CD14-positive monocyte (primary cell): ENCODE results near the gene CALML4. TPM values are rescaled to one million over a fixed set of nuclear protein-coding genes. Genes with fewer than 3 reads are reported as not detected.
"Not testable (repeated sequence)": the region's sequence is repeated elsewhere in the genome, so short reads cannot be mapped to it uniquely, and the experiment has no call there.

Experiments
- DNase-seq, 3 donors: peaks; one replicate each; pipeline ENCODE4 v3.0.0-alpha.2; 2011 to 2022
- H2AFZ ChIP-seq: 2 replicates; pipeline ENCODE4 v1.6.0; 2012; ENCODE audit warnings: mild to moderate bottlenecking, low read depth, low read length, inconsistent platforms; ENCODE audit not compliant: insufficient read depth, poor library complexity, severe bottlenecking
- H3K27ac ChIP-seq, 2 donors: 1 replicate in 1 of 2; 2 replicates in 1 of 2; pipeline ENCODE4 v1.5.1; 2012 to 2013; ENCODE audit warnings: low read length in 2 of 2, control low read depth in 1 of 2, inconsistent platforms in 1 of 2, low read depth in 1 of 2, mild to moderate bottlenecking in 1 of 2
- H3K27me3 ChIP-seq, 2 donors: one replicate each; pipeline versions ENCODE4 v1.6.0 to v1.6.1; 2011 to 2013; ENCODE audit warnings: low read length in 2 of 2; ENCODE audit not compliant: control insufficient read depth in 2 of 2, insufficient read depth in 2 of 2
- H3K36me3 ChIP-seq, 2 donors: replicated peaks in 1 of 2; 1 replicate in 1 of 2; 2 replicates in 1 of 2; pipeline versions ENCODE4 v1.5.1 to v1.6.1; 2012 to 2013; ENCODE audit warnings: low read length in 2 of 2, control low read depth in 1 of 2, inconsistent platforms in 1 of 2, mild to moderate bottlenecking in 1 of 2; ENCODE audit not compliant: insufficient read depth in 2 of 2, control insufficient read depth in 1 of 2
- H3K4me1 ChIP-seq, 2 donors: 1 replicate in 1 of 2; 2 replicates in 1 of 2; pipeline versions ENCODE4 v1.5.1 to v1.6.1; 2012 to 2013; ENCODE audit warnings: low read length in 2 of 2, control low read depth in 1 of 2, inconsistent platforms in 1 of 2, mild to moderate bottlenecking in 1 of 2, moderate library complexity in 1 of 2; ENCODE audit not compliant: insufficient read depth in 2 of 2, control insufficient read depth in 1 of 2
- H3K4me2 ChIP-seq: replicated peaks from 2 replicates; pipeline ENCODE3; 2012; ENCODE audit warnings: low read length, moderate library complexity, mild to moderate bottlenecking; ENCODE audit not compliant: poor library complexity, severe bottlenecking; ENCODE audit errors: extremely low read depth
- H3K4me3 ChIP-seq, 3 experiments: fragments of 200-600 bp in 1 of 3; sonication (generic) in 1 of 3; replicated peaks in 1 of 3; 1 replicate in 2 of 3; 2 replicates in 1 of 3; pipeline ENCODE4 v1.5.1; 2011 to 2013; ENCODE audit warnings: low read length in 3 of 3, mild to moderate bottlenecking in 3 of 3, control low read depth in 2 of 3, low read depth in 2 of 3, inconsistent platforms in 1 of 3, moderate library complexity in 1 of 3
- H3K79me2 ChIP-seq: 2 replicates; pipeline ENCODE4 v1.6.0; 2012; ENCODE audit warnings: mild to moderate bottlenecking, control low read depth, inconsistent platforms, low read length, moderate library complexity; ENCODE audit not compliant: insufficient read depth
- H3K9ac ChIP-seq: 2 replicates; pipeline ENCODE4 v1.6.0; 2017; ENCODE audit warnings: low read length, mild to moderate bottlenecking; ENCODE audit not compliant: insufficient read depth, poor library complexity, severe bottlenecking
- H3K9me3 ChIP-seq, 2 donors: replicated peaks in 1 of 2; 1 replicate in 1 of 2; 2 replicates in 1 of 2; pipeline versions ENCODE4 v1.5.1 to v1.6.1; 2012 to 2013; ENCODE audit warnings: low read length in 2 of 2, control low read depth in 1 of 2; ENCODE audit not compliant: control insufficient read depth in 1 of 2, insufficient read depth in 1 of 2
- H4K20me1 ChIP-seq: 2 replicates; pipeline ENCODE4 v1.6.0; 2012; ENCODE audit warnings: mild to moderate bottlenecking, low read length, control low read depth, moderate library complexity; ENCODE audit not compliant: insufficient read depth
- H3K27ac Mint-ChIP-seq, 7 donors: one replicate each; pipeline ENCODE4 v1.8.0; 2020; ENCODE audit warnings: mild to moderate bottlenecking in 7 of 7, mixed read lengths in 7 of 7, moderate library complexity in 6 of 7, inconsistent platforms in 2 of 7
- H3K27me3 Mint-ChIP-seq, 3 donors: one replicate each; pipeline ENCODE4 v1.8.0; 2021 to 2022; ENCODE audit warnings: low read depth in 3 of 3, mild to moderate bottlenecking in 3 of 3, mixed read lengths in 3 of 3, moderate library complexity in 3 of 3, inconsistent platforms in 1 of 3
- H3K36me3 Mint-ChIP-seq, 2 donors: one replicate each; pipeline ENCODE4 v1.8.0; 2020; ENCODE audit warnings: mixed read lengths in 2 of 2, inconsistent platforms in 1 of 2, mild to moderate bottlenecking in 1 of 2
- H3K4me1 Mint-ChIP-seq: one replicate; pipeline ENCODE4 v1.8.0; 2020; ENCODE audit warnings: mild to moderate bottlenecking, mixed read lengths
- H3K4me3 Mint-ChIP-seq, 2 donors: one replicate each; pipeline ENCODE4 v1.8.0; 2020; ENCODE audit warnings: mild to moderate bottlenecking in 2 of 2, mixed read lengths in 2 of 2, moderate library complexity in 1 of 2
- H3K9me3 Mint-ChIP-seq, 7 donors: one replicate each; pipeline ENCODE4 v1.8.0; 2020 to 2022; ENCODE audit warnings: mixed read lengths in 7 of 7, mild to moderate bottlenecking in 6 of 7, moderate library complexity in 6 of 7, inconsistent platforms in 2 of 7
- WGBS: methylation state at CpG from one replicate; pipeline ENCODE4 v1.1.5; 2013; ENCODE audit warnings: missing lambda C conversion rate; ENCODE audit not compliant: insufficient coverage; 5-methylcytosine and 5-hydroxymethylcytosine counted together
- intact Hi-C, 2 donors: fragments of 100-400 bp; cut with micrococcal nuclease; formaldehyde crosslinking; loops; one replicate each; pipeline versions ENCODE4 v1.15.0 to v1.15.1; 2023
- polyA plus RNA-seq, 3 donors: library from polyadenylated mRNA; depleted of rRNA in 1 of 3; unstranded in 2 of 3; stranded (reverse) in 1 of 3; fragments of 300-500 nt in 2 of 3; fragments of >200 nt in 1 of 3; fragmentation: Illumina TruSeq in 2 of 3; gene quantifications; 1 replicate in 2 of 3; 2 replicates in 1 of 3; pipeline ENCODE4 v1.2.3, GENCODE V29; 2012 to 2021
- TF ChIP-seq, protein P1 (sequence below): fragments of 200-600 bp; IDR thresholded peaks from one replicate; pipeline ENCODE4 v1.8.0; 2022; ENCODE audit warnings: antibody characterized with exemption, mild to moderate bottlenecking

The CALML4 gene
- polyA plus RNA-seq, 3 donors: 24.3 to 44.5 (median 38.8) TPM

DNA sequence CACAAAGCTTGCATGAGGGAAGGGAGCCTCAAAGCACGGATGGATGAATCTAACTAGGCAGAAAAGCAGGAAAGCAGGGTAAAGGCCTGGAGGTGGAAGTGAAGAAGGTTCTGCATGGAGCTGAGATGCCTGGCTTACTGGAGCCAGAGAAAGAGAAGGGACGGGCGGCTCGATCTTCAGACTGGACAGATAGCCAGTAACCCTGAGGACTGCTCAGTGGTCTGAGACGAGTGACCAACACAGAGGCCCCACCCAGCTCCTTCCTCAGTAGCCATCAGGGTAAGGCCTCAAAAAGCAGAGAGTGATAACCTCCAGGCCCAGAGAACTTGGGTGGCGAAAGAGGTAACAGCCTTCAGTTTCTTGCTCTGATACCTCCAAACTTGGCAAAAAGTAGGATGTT is 18.0 kb upstream of the CALML4 start:
- Mint-ChIP-seq H3K4me1 (peaks cover 21% of the 10 kb centered on the region), H3K27ac (no peak overlapping the region), H3K4me3 (no peak overlapping the region), H3K9me3 (no peaks in the 10 kb centered on the region), H3K27me3 (peaks cover 0 to 1% (median 0%) of the 10 kb centered on the region in 3 donors), H3K36me3 (peaks cover 0 to 14% of the 10 kb centered on the region in 2 donors)
- Histone ChIP-seq H2AFZ (no peak overlapping the region), H3K4me1 (peaks cover 7 to 12% of the 10 kb centered on the region in 2 donors), H3K27me3 (no peaks in the 10 kb centered on the region), H4K20me1 (peaks cover 55% of the 10 kb centered on the region), H3K4me2 (no peak overlapping the region), H3K27ac (no peak overlapping the region), H3K36me3 (peaks cover 0 to 13% of the 10 kb centered on the region in 2 donors), H3K9ac (no peak overlapping the region), H3K9me3 (no peaks in the 10 kb centered on the region), H3K79me2 (peaks cover 77% of the 10 kb centered on the region), H3K4me3 (no peak overlapping the region)
- DNase-seq: no peak
- TF ChIP-seq, protein P1, sequence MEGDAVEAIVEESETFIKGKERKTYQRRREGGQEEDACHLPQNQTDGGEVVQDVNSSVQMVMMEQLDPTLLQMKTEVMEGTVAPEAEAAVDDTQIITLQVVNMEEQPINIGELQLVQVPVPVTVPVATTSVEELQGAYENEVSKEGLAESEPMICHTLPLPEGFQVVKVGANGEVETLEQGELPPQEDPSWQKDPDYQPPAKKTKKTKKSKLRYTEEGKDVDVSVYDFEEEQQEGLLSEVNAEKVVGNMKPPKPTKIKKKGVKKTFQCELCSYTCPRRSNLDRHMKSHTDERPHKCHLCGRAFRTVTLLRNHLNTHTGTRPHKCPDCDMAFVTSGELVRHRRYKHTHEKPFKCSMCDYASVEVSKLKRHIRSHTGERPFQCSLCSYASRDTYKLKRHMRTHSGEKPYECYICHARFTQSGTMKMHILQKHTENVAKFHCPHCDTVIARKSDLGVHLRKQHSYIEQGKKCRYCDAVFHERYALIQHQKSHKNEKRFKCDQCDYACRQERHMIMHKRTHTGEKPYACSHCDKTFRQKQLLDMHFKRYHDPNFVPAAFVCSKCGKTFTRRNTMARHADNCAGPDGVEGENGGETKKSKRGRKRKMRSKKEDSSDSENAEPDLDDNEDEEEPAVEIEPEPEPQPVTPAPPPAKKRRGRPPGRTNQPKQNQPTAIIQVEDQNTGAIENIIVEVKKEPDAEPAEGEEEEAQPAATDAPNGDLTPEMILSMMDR: no peak
- 98% methylated on average over 5 of the region's 6 CpGs for WGBS
- intact Hi-C loops: loop anchor here in 1 of 2 donors (10.0 kb wide), 1 partner anchor 168 kb away; the partner anchor contains the start of gene PIAS1

DNA sequence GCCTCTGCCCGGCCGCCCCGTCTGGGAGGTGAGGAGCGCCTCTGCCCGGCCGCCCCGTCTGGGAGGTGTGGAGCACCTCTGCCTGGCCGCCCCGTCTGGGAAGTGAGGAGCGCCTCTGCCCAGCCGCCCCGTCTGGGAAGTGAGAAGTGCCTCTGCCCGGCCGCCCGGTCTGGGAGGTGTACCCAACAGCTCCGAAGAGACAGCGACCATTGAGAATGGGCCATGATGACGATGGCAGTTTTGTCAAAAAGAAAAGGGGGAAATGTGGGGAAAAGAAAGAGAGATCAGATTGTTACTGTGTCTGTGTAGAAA is 17.3 kb upstream of the CALML4 start:
- peaks cover 50% of the 10 kb centered on the region for H4K20me1 ChIP-seq
- H3K79me2 ChIP-seq: peaks cover 77% of the 10 kb centered on the region
- H3K27ac Mint-ChIP-seq, H3K9me3 Mint-ChIP-seq, H3K4me1 ChIP-seq, DNase-seq, H3K9me3 ChIP-seq, H2AFZ ChIP-seq, H3K27me3 Mint-ChIP-seq, H3K27me3 ChIP-seq, H3K4me3 Mint-ChIP-seq, H3K27ac ChIP-seq, H3K9ac ChIP-seq, H3K4me2 ChIP-seq, H3K4me3 ChIP-seq: not testable (repeated sequence)
- H3K4me1 Mint-ChIP-seq: peaks cover 13% of the 10 kb centered on the region
- H3K36me3 Mint-ChIP-seq: peaks cover 0 to 14% of the 10 kb centered on the region in 2 donors
- H3K36me3 ChIP-seq: peaks cover 0 to 21% of the 10 kb centered on the region in 2 donors
- intact Hi-C loops: loop anchor here in 1 of 2 donors (10.0 kb wide), 1 partner anchor 168 kb away; the partner anchor contains the start of gene PIAS1
- 95% methylated on average over 17 of the region's 18 CpGs for WGBS

DNA sequence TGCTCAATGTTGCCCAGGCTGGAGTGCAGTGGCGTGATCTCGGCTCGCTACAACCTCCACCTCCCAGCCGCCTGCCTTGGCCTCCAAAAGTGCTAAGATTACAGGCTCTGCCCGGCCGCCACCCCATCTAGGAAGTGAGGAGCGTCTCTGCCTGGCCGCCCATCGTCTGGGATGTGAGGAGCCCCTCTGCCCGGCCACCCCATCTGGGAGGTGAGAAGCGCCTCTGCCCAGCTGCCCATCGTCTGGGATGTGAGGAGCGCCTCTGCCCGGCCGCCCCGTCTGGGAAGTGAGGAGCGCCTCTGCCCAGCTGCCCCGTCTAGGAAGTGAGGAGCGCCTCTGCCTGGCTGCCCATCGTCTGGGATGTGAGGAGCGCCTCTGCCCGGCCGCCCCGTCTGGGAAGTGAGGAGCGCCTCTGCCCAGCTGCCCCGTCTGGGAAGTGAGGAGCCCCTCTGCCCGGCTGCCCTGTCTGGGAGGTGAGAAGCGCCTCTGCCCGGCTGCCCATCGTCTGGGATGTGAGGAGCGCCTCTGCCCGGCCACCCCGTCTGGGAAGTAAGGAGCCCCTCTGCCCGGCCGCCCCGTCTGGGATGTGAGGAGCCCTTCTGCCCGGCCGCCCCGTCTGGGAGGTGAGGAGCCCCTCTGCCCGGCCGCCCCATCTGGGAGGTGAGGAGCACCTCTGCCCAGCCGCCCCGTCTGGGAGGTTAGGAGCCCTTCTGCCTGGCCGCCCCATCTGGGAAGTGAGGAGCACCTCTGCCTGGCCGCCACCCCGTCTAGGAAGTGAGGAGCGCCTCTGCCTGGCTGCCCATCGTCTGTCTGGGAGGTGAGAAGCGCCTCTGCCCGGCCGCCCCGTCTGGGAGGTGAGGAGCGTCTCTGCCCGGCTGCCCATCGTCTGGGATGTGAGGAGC is 16.6 kb upstream of the CALML4 start:
- peaks cover 77% of the 10 kb centered on the region for H3K79me2 ChIP-seq

More for the DNA sequence above, 16.6 kb upstream of the CALML4 start:
- Mint-ChIP-seq H3K4me1 (peaks cover 12% of the 10 kb centered on the region), H3K36me3 (peaks cover 0 to 13% of the 10 kb centered on the region in 2 donors)
- not testable (repeated sequence) for H3K27ac ChIP-seq, H3K4me1 ChIP-seq, H3K27me3 ChIP-seq, H3K4me3 ChIP-seq, H3K9me3 Mint-ChIP-seq, H3K4me3 Mint-ChIP-seq, H3K9me3 ChIP-seq, H3K27ac Mint-ChIP-seq, H3K4me2 ChIP-seq, H2AFZ ChIP-seq, H3K27me3 Mint-ChIP-seq, H3K9ac ChIP-seq, DNase-seq
- H4K20me1 ChIP-seq: peaks cover 47% of the 10 kb centered on the region
- WGBS: 92% methylated on average over 37 of the region's 55 CpGs
- H3K36me3 ChIP-seq: peaks cover 0 to 26% of the 10 kb centered on the region in 2 donors
- intact Hi-C loops: loop anchor here in 1 of 2 donors (10.0 kb wide), 1 partner anchor 167 kb away; the partner anchor contains the start of gene PIAS1
